Esophagus muscularis mucosa (tissue), 4 donors: ENCODE measurements around the gene TENM4.

Experiments
- EP300 ChIP-seq: sonication (generic); formaldehyde crosslinking; IDR thresholded peaks from one replicate; pipeline ENCODE4 v1.6.1; 2017; ENCODE audit warnings: antibody characterized with exemption
- POLR2A ChIP-seq: fragments of 450-650 bp; IDR thresholded peaks from one replicate; pipeline ENCODE4 v1.6.1; 2017; ENCODE audit warnings: antibody characterized with exemption, moderate library complexity, mild to moderate bottlenecking, low read depth
- POLR2AphosphoS5 ChIP-seq, 2 donors: sonication (generic); formaldehyde crosslinking; IDR thresholded peaks; one replicate each; pipeline ENCODE4 v1.6.1; 2017; ENCODE audit warnings: antibody characterized with exemption in 2 of 2
- TF ChIP-seq, protein P1 (sequence below), 3 experiments: fragments of 200-600 bp in 2 of 3; fragments of 450-650 bp in 1 of 3; sonication (generic) in 2 of 3; IDR thresholded peaks; one replicate each; pipeline ENCODE4 v1.5.1; 2017 to 2019; ENCODE audit warnings: antibody characterized with exemption in 3 of 3, mild to moderate bottlenecking in 2 of 3, moderate library complexity in 1 of 3

DNA sequence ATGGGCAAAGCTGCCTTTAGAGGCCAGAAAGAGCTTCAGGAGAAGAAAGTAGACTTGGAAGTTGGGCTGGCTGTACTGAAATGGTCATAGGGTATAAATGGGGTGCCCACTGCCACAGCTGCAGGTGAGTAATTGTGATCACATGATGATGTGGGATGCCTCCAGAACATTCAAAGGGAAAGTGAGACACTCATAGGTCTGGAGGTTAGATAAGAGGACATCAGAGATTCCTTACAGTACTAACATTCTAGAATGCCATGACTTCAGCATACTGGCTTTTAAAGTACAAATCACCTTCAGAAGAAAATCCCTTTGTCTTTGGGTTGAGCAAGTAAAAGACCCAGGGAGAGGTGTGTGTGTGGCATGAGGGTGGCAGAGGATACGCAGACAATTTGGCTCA is 419.2 kb downstream of the TENM4 start:
- TF ChIP-seq, protein P1, sequence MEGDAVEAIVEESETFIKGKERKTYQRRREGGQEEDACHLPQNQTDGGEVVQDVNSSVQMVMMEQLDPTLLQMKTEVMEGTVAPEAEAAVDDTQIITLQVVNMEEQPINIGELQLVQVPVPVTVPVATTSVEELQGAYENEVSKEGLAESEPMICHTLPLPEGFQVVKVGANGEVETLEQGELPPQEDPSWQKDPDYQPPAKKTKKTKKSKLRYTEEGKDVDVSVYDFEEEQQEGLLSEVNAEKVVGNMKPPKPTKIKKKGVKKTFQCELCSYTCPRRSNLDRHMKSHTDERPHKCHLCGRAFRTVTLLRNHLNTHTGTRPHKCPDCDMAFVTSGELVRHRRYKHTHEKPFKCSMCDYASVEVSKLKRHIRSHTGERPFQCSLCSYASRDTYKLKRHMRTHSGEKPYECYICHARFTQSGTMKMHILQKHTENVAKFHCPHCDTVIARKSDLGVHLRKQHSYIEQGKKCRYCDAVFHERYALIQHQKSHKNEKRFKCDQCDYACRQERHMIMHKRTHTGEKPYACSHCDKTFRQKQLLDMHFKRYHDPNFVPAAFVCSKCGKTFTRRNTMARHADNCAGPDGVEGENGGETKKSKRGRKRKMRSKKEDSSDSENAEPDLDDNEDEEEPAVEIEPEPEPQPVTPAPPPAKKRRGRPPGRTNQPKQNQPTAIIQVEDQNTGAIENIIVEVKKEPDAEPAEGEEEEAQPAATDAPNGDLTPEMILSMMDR (IDR thresholded peaks at IDR 0.05), result no peak
- TF ChIP-seq EP300 (no peak), POLR2AphosphoS5 (IDR thresholded peaks at IDR 0.05) (no peak), POLR2A (no peak)
